ENCODE results near the gene BPIFB6.

BPIFB6 gene

GRCh38 chr20:33016581-33017109 lies 14.8 kb upstream of the BPIFB6 start:
- FAIRE-seq: no peak

- FAIRE-seq: no peak
Observed at GRCh38 chr20:33017542-33017941, 13.9 kb upstream of the BPIFB6 start.

GRCh38 chr20:33018169-33018931 lies 13.1 kb upstream of the BPIFB6 start:
- FAIRE-seq: no peak

- FAIRE-seq: no peak
Observed at GRCh38 chr20:33019465-33020277, 11.8 kb upstream of the BPIFB6 start.

- no peak for FAIRE-seq
Observed at GRCh38 chr20:33020278-33021161, 10.9 kb upstream of the BPIFB6 start.

GRCh38 chr20:33021879-33022278 lies 9.6 kb upstream of the BPIFB6 start:
- FAIRE-seq: no peak

- no peak for FAIRE-seq
Observed at GRCh38 chr20:33022289-33022688, 9.2 kb upstream of the BPIFB6 start.

GRCh38 chr20:33022694-33023438 lies 8.6 kb upstream of the BPIFB6 start:
- FAIRE-seq: no peak

- no peak for FAIRE-seq
Observed at GRCh38 chr20:33023439-33024242, 7.8 kb upstream of the BPIFB6 start.

GRCh38 chr20:33024243-33024560 lies 7.2 kb upstream of the BPIFB6 start:
- no peak for FAIRE-seq

GRCh38 chr20:33024609-33025317 lies 6.7 kb upstream of the BPIFB6 start:
- FAIRE-seq: no peak

- FAIRE-seq: no peak
Observed at GRCh38 chr20:33025318-33025876, 6.1 kb upstream of the BPIFB6 start.

GRCh38 chr20:33026072-33026778 lies 5.2 kb upstream of the BPIFB6 start:
- FAIRE-seq: no peak

- FAIRE-seq: no peak
Observed at GRCh38 chr20:33026779-33027759, 4.4 kb upstream of the BPIFB6 start.

GRCh38 chr20:33027769-33028751 lies 3.4 kb upstream of the BPIFB6 start:
- no peak for FAIRE-seq

- FAIRE-seq: no peak
Observed at GRCh38 chr20:33028875-33029274, 2.6 kb upstream of the BPIFB6 start.

- FAIRE-seq: no peak
Observed at GRCh38 chr20:33030076-33030475, 1.4 kb upstream of the BPIFB6 start.

All from endometrium (tissue), 2 donors.